Progenitor cell of endocrine pancreas (in vitro differentiated cells): ENCODE results near the gene PGM5. TPM values are rescaled to one million over a fixed set of nuclear protein-coding genes. Genes with fewer than 3 reads are reported as not detected.

ENCODE experiments used
- DNase-seq: peaks from one replicate; pipeline ENCODE4 v3.0.0; 2021; ENCODE audit warnings: low spot score; ENCODE audit not compliant: unreplicated experiment
- H3K27ac Mint-ChIP-seq: 2 replicates; pipeline ENCODE4 v1.8.0; 2021; ENCODE audit warnings: mild to moderate bottlenecking, moderate library complexity, mixed read lengths
- H3K27me3 Mint-ChIP-seq: 2 replicates; pipeline ENCODE4 v1.8.0; 2021; ENCODE audit warnings: mixed read lengths
- H3K36me3 Mint-ChIP-seq: 2 replicates; pipeline ENCODE4 v1.8.0; 2022; ENCODE audit warnings: mixed read lengths; ENCODE audit not compliant: insufficient read depth
- H3K4me1 Mint-ChIP-seq: 2 replicates; pipeline ENCODE4 v1.8.0; 2021; ENCODE audit warnings: low read depth, mixed read lengths
- H3K4me3 Mint-ChIP-seq: 2 replicates; pipeline ENCODE4 v1.8.0; 2021; ENCODE audit warnings: low read depth, mild to moderate bottlenecking, moderate library complexity, mixed read lengths
- H3K9me3 Mint-ChIP-seq: 2 replicates; pipeline ENCODE4 v1.8.0; 2021; ENCODE audit warnings: low read depth, mixed read lengths
- CTCF ChIP-seq: fragments of 200-600 bp; sonication (generic); IDR thresholded peaks from one replicate; pipeline ENCODE4 v1.5.0; 2021; ENCODE audit warnings: antibody characterized with exemption, mild to moderate bottlenecking; ENCODE audit not compliant: unreplicated experiment
- total RNA-seq: library from RNA; stranded (reverse); gene quantifications from 2 replicates; pipeline ENCODE4 v1.2.1, GENCODE V29; 2021

Gene PGM5
- total RNA-seq, 1 donor from 2014 or later = 3.9 TPM

- Mint-ChIP-seq H3K27me3 (peaks cover 12% of the 10 kb centered on the region), H3K36me3 (no peaks in the 10 kb centered on the region), H3K27ac (no peak overlapping the region), H3K4me3 (no peak overlapping the region), H3K4me1 (no peaks in the 10 kb centered on the region), H3K9me3 (peaks cover 7% of the 10 kb centered on the region)
- no peak for TF ChIP-seq CTCF
- DNase-seq = no peak
These were observed 126.1 kb downstream of the PGM5 start for GRCh38 chr9:68482548-68482947.

- peaks cover 7% of the 10 kb centered on the region for H3K9me3 Mint-ChIP-seq
- H3K4me1 Mint-ChIP-seq = no peaks in the 10 kb centered on the region
- no peak overlapping the region for H3K27ac Mint-ChIP-seq
- no peak for TF ChIP-seq CTCF
- H3K36me3 Mint-ChIP-seq = no peaks in the 10 kb centered on the region
- DNase-seq = no peak
- no peak overlapping the region for H3K4me3 Mint-ChIP-seq
- peaks cover 18% of the 10 kb centered on the region for H3K27me3 Mint-ChIP-seq
These were observed 131.7 kb downstream of the PGM5 start for GRCh38 chr9:68488126-68488525.

GRCh38 chr9:68489646-68490045 is 133.2 kb downstream of the PGM5 start:
- no peak for DNase-seq
- Mint-ChIP-seq H3K9me3 (peaks cover 7% of the 10 kb centered on the region), H3K36me3 (no peaks in the 10 kb centered on the region), H3K4me1 (no peaks in the 10 kb centered on the region), H3K27me3 (peaks cover 19% of the 10 kb centered on the region), H3K4me3 (no peak overlapping the region), H3K27ac (no peak overlapping the region)
- TF ChIP-seq CTCF = no peak

- Mint-ChIP-seq H3K9me3 (no peaks in the 10 kb centered on the region), H3K36me3 (no peaks in the 10 kb centered on the region), H3K4me1 (no peaks in the 10 kb centered on the region), H3K27me3 (peaks cover 38% of the 10 kb centered on the region), H3K4me3 (no peak overlapping the region), H3K27ac (no peak overlapping the region)
- no peak for DNase-seq
- TF ChIP-seq CTCF = no peak
These were observed 136.4 kb downstream of the PGM5 start for GRCh38 chr9:68492806-68493205.

- no peak overlapping the region for H3K4me3 Mint-ChIP-seq
- no peaks in the 10 kb centered on the region for H3K36me3 Mint-ChIP-seq
- H3K4me1 Mint-ChIP-seq = no peaks in the 10 kb centered on the region
- H3K9me3 Mint-ChIP-seq = no peaks in the 10 kb centered on the region
- peaks cover 41% of the 10 kb centered on the region for H3K27me3 Mint-ChIP-seq
- H3K27ac Mint-ChIP-seq = no peak overlapping the region
- DNase-seq = no peak
- no peak for TF ChIP-seq CTCF
These were observed 137.1 kb downstream of the PGM5 start for GRCh38 chr9:68493541-68493940.
